GM23338 (cell line): ENCODE results near the gene PIP4K2B. TPM values are rescaled to one million over a fixed set of nuclear protein-coding genes. Genes with fewer than 3 reads are reported as not detected.

Experiments used
- ATAC-seq: fragments of 200-7000 bp; cut with Tn5 transposase; 3 replicates; pipeline ENCODE4 v1.9.1; 2020
- DNase-seq: peaks from one replicate; pipeline ENCODE4 v3.0.0-alpha.2; 2015; ENCODE audit warnings: low spot score
- H2AFZ ChIP-seq: fragments of 200-600 bp; sonication (generic); 2 replicates; pipeline ENCODE4 v1.8.0; 2016; ENCODE audit warnings: antibody characterized with exemption, mild to moderate bottlenecking, moderate library complexity
- H3F3A ChIP-seq: fragments of 200-600 bp; sonication (generic); replicated peaks from 2 replicates; pipeline ENCODE4 v1.8.0; 2017; ENCODE audit warnings: antibody characterized with exemption, mixed run types, low read depth
- H3K27ac ChIP-seq: fragments of 200-600 bp; sonication (generic); 2 replicates; pipeline ENCODE4 v1.6.1; 2016; ENCODE audit warnings: low read depth
- H3K27me3 ChIP-seq: fragments of 200-600 bp; sonication (generic); 2 replicates; pipeline ENCODE4 v1.8.0; 2016; ENCODE audit warnings: mild to moderate bottlenecking, mixed run types, moderate library complexity; ENCODE audit not compliant: insufficient read depth
- H3K36me3 ChIP-seq: fragments of 200-600 bp; sonication (generic); 2 replicates; pipeline ENCODE4 v1.8.0; 2016; ENCODE audit warnings: mild to moderate bottlenecking; ENCODE audit not compliant: insufficient read depth
- H3K4me1 ChIP-seq: fragments of 200-600 bp; sonication (generic); 2 replicates; pipeline ENCODE4 v1.8.0; 2016; ENCODE audit warnings: mild to moderate bottlenecking, moderate library complexity; ENCODE audit not compliant: insufficient read depth
- H3K4me2 ChIP-seq: fragments of 200-600 bp; sonication (generic); 2 replicates; pipeline ENCODE4 v1.7.1; 2017; ENCODE audit warnings: mixed run types
- H3K4me3 ChIP-seq: fragments of 200-600 bp; sonication (generic); 2 replicates; pipeline ENCODE4 v1.6.1; 2016; ENCODE audit warnings: mixed run types
- H3K79me2 ChIP-seq: fragments of 200-600 bp; sonication (generic); replicated peaks from 2 replicates; pipeline ENCODE4 v1.8.0; 2017; ENCODE audit warnings: mild to moderate bottlenecking; ENCODE audit not compliant: insufficient read depth
- H3K9me2 ChIP-seq: fragments of 200-600 bp; sonication (generic); 2 replicates; pipeline ENCODE4 v1.8.0; 2017; ENCODE audit not compliant: insufficient read depth
- H4K20me1 ChIP-seq: fragments of 200-600 bp; sonication (generic); replicated peaks from 2 replicates; pipeline ENCODE4 v1.8.0; 2017; ENCODE audit warnings: mild to moderate bottlenecking; ENCODE audit not compliant: insufficient read depth
- H3K27ac Mint-ChIP-seq: 2 replicates; pipeline ENCODE4 v1.8.0; 2020; ENCODE audit warnings: inconsistent platforms, mild to moderate bottlenecking, moderate library complexity, mixed read lengths
- H3K27me3 Mint-ChIP-seq: 3 replicates; pipeline ENCODE4 v1.8.0; 2022; ENCODE audit warnings: low read depth, mild to moderate bottlenecking, moderate library complexity, mixed read lengths, inconsistent platforms; ENCODE audit not compliant: insufficient read depth, poor library complexity
- H3K36me3 Mint-ChIP-seq: 3 replicates; pipeline ENCODE4 v1.8.0; 2021; ENCODE audit warnings: low read depth, mild to moderate bottlenecking, inconsistent platforms, moderate library complexity, mixed read lengths
- H3K4me1 Mint-ChIP-seq: 3 replicates; pipeline ENCODE4 v1.8.0; 2020; ENCODE audit warnings: mild to moderate bottlenecking, inconsistent platforms, mixed read lengths
- H3K4me3 Mint-ChIP-seq: 3 replicates; pipeline ENCODE4 v1.8.0; 2021; ENCODE audit warnings: moderate library complexity, mild to moderate bottlenecking, inconsistent platforms, mixed read lengths
- H3K9me3 Mint-ChIP-seq: 3 replicates; pipeline ENCODE4 v1.8.0; 2020; ENCODE audit warnings: moderate library complexity, mild to moderate bottlenecking, inconsistent platforms, mixed read lengths
- JUNB ChIP-seq: IDR thresholded peaks from one replicate; pipeline ENCODE4 v1.6.1; 2016; ENCODE audit warnings: antibody characterized with exemption; ENCODE audit not compliant: unreplicated experiment
- NANOG ChIP-seq: IDR thresholded peaks from 2 replicates; pipeline ENCODE4 v1.6.1; 2016; ENCODE audit warnings: antibody characterized with exemption, borderline replicate concordance
- POLR2AphosphoS5 ChIP-seq: IDR thresholded peaks from 2 replicates; pipeline ENCODE4 v1.6.1; 2016; ENCODE audit warnings: antibody characterized with exemption, low read depth
- ZNF114 ChIP-seq: fragments of 250-450 bp; sonication (Bioruptor Pico); IDR thresholded peaks from 2 replicates; pipeline ENCODE4 v1.5.0; 2020; ENCODE audit warnings: mild to moderate bottlenecking, moderate library complexity
- polyA plus RNA-seq: library from polyadenylated mRNA; unstranded; fragments of >200 nt; fragmentation: Nextera tagmentation; extraction: Ambion mirVana; gene quantifications from 2 replicates; pipeline ENCODE4 v1.2.1, GENCODE V29; 2016
- total RNA-seq: library from RNA; depleted of rRNA; stranded (reverse); fragments of >200 nt; shearing (Covaris generic); gene quantifications from 2 replicates; pipeline ENCODE4 v1.2.3, GENCODE V29; 2014
- TF ChIP-seq, protein P1 (sequence below): IDR thresholded peaks from 2 replicates; pipeline ENCODE4 v1.6.1; 2016; ENCODE audit warnings: antibody characterized with exemption
- TF ChIP-seq, protein P2 (sequence below): IDR thresholded peaks from one replicate; pipeline ENCODE4 v1.6.1; 2018; ENCODE audit warnings: antibody characterized with exemption; ENCODE audit not compliant: unreplicated experiment

The PIP4K2B gene
- total and polyA plus RNA-seq, 2 experiments from 2014 or later, result 9.5 to 43.4 TPM

DNA sequence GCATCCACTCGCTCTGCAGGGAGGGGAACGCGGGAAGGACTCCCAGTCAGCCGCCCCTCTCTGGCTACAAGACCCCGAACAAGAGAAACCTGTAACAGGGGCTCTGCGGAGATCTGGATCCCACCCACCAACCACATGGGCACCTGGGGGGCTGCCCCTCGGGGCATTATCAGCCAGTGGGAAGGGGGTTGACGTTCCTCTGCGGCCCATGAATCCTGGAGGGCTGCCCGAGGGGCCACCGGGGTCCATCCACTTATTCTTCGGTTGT is 49.4 kb downstream of the PIP4K2B start:
- peak overlapping the region; percentile 69 for H3K4me3 ChIP-seq
- H3K9me2 ChIP-seq, result no peaks in the 10 kb centered on the region
- H3K27me3 ChIP-seq, result peaks cover 16% of the 10 kb centered on the region
- Mint-ChIP-seq H3K27me3 (peaks cover 40% of the 10 kb centered on the region), H3K4me1 (peaks cover 28% of the 10 kb centered on the region), H3K36me3 (peaks cover 15% of the 10 kb centered on the region), H3K4me3 (peak overlapping the region; percentile 97), H3K27ac (peak overlapping the region; percentile 45; the same call in 1 of the 2 replicates), H3K9me3 (peaks cover 5% of the 10 kb centered on the region)
- H3K79me2 ChIP-seq, result peaks cover 50% of the 10 kb centered on the region
- H3F3A ChIP-seq, result peaks cover under 1% of the 10 kb centered on the region; the same call in 1 of the 2 replicates
- H4K20me1 ChIP-seq, result peaks cover 28% of the 10 kb centered on the region
- peak overlapping the region; percentile 66; the same call in 1 of the 2 replicates for H3K27ac ChIP-seq
- H3K4me1 ChIP-seq, result peaks cover 40% of the 10 kb centered on the region
- DNase-seq (no peak), ATAC-seq (no peak)
- TF ChIP-seq, protein P1, sequence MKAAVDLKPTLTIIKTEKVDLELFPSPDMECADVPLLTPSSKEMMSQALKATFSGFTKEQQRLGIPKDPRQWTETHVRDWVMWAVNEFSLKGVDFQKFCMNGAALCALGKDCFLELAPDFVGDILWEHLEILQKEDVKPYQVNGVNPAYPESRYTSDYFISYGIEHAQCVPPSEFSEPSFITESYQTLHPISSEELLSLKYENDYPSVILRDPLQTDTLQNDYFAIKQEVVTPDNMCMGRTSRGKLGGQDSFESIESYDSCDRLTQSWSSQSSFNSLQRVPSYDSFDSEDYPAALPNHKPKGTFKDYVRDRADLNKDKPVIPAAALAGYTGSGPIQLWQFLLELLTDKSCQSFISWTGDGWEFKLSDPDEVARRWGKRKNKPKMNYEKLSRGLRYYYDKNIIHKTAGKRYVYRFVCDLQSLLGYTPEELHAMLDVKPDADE, result no peak
- TF ChIP-seq, protein P2, sequence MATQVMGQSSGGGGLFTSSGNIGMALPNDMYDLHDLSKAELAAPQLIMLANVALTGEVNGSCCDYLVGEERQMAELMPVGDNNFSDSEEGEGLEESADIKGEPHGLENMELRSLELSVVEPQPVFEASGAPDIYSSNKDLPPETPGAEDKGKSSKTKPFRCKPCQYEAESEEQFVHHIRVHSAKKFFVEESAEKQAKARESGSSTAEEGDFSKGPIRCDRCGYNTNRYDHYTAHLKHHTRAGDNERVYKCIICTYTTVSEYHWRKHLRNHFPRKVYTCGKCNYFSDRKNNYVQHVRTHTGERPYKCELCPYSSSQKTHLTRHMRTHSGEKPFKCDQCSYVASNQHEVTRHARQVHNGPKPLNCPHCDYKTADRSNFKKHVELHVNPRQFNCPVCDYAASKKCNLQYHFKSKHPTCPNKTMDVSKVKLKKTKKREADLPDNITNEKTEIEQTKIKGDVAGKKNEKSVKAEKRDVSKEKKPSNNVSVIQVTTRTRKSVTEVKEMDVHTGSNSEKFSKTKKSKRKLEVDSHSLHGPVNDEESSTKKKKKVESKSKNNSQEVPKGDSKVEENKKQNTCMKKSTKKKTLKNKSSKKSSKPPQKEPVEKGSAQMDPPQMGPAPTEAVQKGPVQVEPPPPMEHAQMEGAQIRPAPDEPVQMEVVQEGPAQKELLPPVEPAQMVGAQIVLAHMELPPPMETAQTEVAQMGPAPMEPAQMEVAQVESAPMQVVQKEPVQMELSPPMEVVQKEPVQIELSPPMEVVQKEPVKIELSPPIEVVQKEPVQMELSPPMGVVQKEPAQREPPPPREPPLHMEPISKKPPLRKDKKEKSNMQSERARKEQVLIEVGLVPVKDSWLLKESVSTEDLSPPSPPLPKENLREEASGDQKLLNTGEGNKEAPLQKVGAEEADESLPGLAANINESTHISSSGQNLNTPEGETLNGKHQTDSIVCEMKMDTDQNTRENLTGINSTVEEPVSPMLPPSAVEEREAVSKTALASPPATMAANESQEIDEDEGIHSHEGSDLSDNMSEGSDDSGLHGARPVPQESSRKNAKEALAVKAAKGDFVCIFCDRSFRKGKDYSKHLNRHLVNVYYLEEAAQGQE, result no peak
- no peak for TF ChIP-seq ZNF114 (CRISPR knock-in tag)
- TF ChIP-seq NANOG, result no peak
- no peak for TF ChIP-seq JUNB
- peak overlapping the region; percentile 96 for H3K4me2 ChIP-seq
- peak overlapping the region; percentile 72 for H2AFZ ChIP-seq
- no peaks in the 10 kb centered on the region for H3K36me3 ChIP-seq

DNA sequence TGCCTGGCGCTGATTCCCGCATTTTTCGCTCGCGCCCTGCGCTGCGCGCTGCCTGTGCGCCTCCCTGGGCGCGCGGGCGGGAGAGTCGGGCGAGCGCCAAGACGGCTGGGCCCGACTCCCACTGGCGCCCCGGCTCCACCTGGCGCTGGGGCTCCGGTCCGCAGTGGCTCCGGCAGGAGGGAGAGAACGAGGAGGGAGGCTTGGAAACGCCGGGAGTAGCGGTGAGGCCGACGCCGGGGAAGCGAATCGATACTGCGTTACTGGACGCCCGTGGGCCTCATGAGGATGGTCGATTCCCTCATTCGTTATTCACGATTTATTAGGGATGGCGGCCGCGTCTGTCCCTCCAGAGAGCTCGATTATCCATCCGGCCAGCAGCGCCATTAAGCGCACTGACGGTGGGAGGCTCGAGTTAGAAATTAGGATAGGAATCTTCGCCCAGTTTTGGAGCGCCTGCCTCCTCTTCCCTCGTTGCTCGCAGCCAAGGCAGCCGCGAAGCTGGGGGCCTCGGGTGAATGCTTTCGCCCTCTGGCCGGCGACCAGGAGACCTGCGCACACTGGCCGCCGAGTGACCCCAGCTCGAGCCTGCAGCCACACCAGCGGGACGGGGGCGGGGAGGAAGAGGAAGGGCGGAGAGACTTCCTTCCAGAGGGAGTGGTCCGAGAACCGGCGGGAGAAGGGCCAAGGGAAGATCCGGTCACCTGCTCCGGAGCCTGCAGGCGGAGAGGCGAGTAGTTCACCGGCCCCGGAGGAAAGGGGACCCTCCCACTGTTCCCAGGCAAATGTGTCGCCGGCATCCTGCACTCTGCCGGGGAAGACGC is 49.9 kb downstream of the PIP4K2B start:
- H3K27ac Mint-ChIP-seq, result peak overlapping the region; percentile 45; the same call in 1 of the 2 replicates
- TF ChIP-seq, protein P2, result no peak
- TF ChIP-seq, protein P1, result no peak
- peak; percentile 96 for TF ChIP-seq POLR2AphosphoS5
- ATAC-seq, result peak; percentile 19

More for the DNA sequence above, 49.9 kb downstream of the PIP4K2B start:
- H3K4me1 Mint-ChIP-seq, result peaks cover 30% of the 10 kb centered on the region
- H3K9me2 ChIP-seq, result no peaks in the 10 kb centered on the region
- H4K20me1 ChIP-seq, result peaks cover 33% of the 10 kb centered on the region
- H3F3A ChIP-seq, result peaks cover 3% of the 10 kb centered on the region; the same call in 1 of the 2 replicates
- H3K27me3 Mint-ChIP-seq, result peaks cover 44% of the 10 kb centered on the region
- H2AFZ ChIP-seq, result peak overlapping the region; percentile 72
- H3K4me1 ChIP-seq, result peaks cover 43% of the 10 kb centered on the region
- peak overlapping the region; percentile 97 for H3K4me3 Mint-ChIP-seq
- no peaks in the 10 kb centered on the region for H3K36me3 ChIP-seq
- peaks cover 51% of the 10 kb centered on the region for H3K79me2 ChIP-seq
- peaks cover 5% of the 10 kb centered on the region for H3K9me3 Mint-ChIP-seq
- peak overlapping the region; percentile 69 for H3K4me3 ChIP-seq
- DNase-seq, result peak; percentile 91
- H3K27ac ChIP-seq, result peak overlapping the region; percentile 66; the same call in 1 of the 2 replicates
- peak overlapping the region; percentile 96 for H3K4me2 ChIP-seq
- peaks cover 16% of the 10 kb centered on the region for H3K27me3 ChIP-seq
- H3K36me3 Mint-ChIP-seq, result peaks cover 16% of the 10 kb centered on the region
